GM12873 (cell line): ENCODE results near the gene RASL12.

Source experiments
- CTCF ChIP-seq: IDR thresholded peaks from 2 replicates; pipeline ENCODE4 v1.5.1; 2012; ENCODE audit warnings: low read depth, mild to moderate bottlenecking, moderate library complexity, low read length, control low read depth; ENCODE audit not compliant: insufficient read depth; ENCODE audit errors: missing control alignments

Gene RASL12

GRCh38 chr15:65067317-65067644, 510 bp downstream of the RASL12 start:
- TF ChIP-seq CTCF = no peak

GRCh38 chr15:65066635-65067316, 1.0 kb downstream of the RASL12 start:
- no peak for TF ChIP-seq CTCF

- TF ChIP-seq CTCF = no peak
Observed at GRCh38 chr15:65066001-65066634, 1.7 kb downstream of the RASL12 start.

- TF ChIP-seq CTCF = no peak
Observed at GRCh38 chr15:65062726-65063125, 5.1 kb downstream of the RASL12 start.

- no peak for TF ChIP-seq CTCF
Observed at GRCh38 chr15:65062061-65062460, 5.7 kb downstream of the RASL12 start.

GRCh38 chr15:65060641-65061397, 7.0 kb downstream of the RASL12 start:
- TF ChIP-seq CTCF = no peak

- no peak for TF ChIP-seq CTCF
Observed at GRCh38 chr15:65059931-65060596, 7.7 kb downstream of the RASL12 start.
